IMR-90 (cell line): Measurements from ENCODE around the gene PTPRF. TPM values are rescaled to one million over a fixed set of nuclear protein-coding genes. Genes with fewer than 3 reads are reported as not detected.

Experiments
- ATAC-seq: fragments of 200-7000 bp; cut with Tn5 transposase; 2 replicates; pipeline ENCODE4 v1.9.1; 2020; ENCODE audit warnings: low read depth, mild to moderate bottlenecking, moderate library complexity
- BruUV-seq: library from RNA; stranded (reverse); fragments of 400-500 nt; replicated peaks from 2 replicates; lab custom pipeline; 2021; lab: Mats Ljungman, UMichigan
- CTCF ChIA-PET: fragments of 300-600 bp; formaldehyde crosslinking; extraction: SDS; loops from one replicate; lab custom pipeline; 2021; ENCODE audit warnings: antibody characterized with exemption; lab: Yijun Ruan, JAX
- POLR2A ChIA-PET: fragments of 300-600 bp; sonication (Branson Sonifier 250); formaldehyde crosslinking; loops from one replicate; lab custom pipeline; 2022; ENCODE audit warnings: antibody characterized with exemption; ENCODE audit not compliant: unreplicated experiment; lab: Charles Lee
- DNase-seq: peaks from one replicate; pipeline ENCODE4 v3.0.0; 2013
- H2AFZ ChIP-seq: replicated peaks from 2 replicates; pipeline ENCODE3; 2013; ENCODE audit warnings: low read length, mild to moderate bottlenecking; ENCODE audit not compliant: poor library complexity
- H2AK5ac ChIP-seq: 2 replicates; pipeline ENCODE4 v1.6.1; 2013; ENCODE audit warnings: low read depth, low read length, inconsistent platforms
- H2AK9ac ChIP-seq: replicated peaks from 2 replicates; pipeline ENCODE3; 2013; ENCODE audit warnings: mild to moderate bottlenecking, low read depth, low read length, moderate library complexity; ENCODE audit not compliant: poor library complexity
- H2BK120ac ChIP-seq: 2 replicates; pipeline ENCODE4 v1.6.1; 2013; ENCODE audit warnings: low read depth, low read length, inconsistent platforms
- H2BK15ac ChIP-seq: 3 replicates; pipeline ENCODE4 v1.6.1; 2013; ENCODE audit warnings: low read depth, low read length, inconsistent platforms
- H2BK20ac ChIP-seq: 2 replicates; pipeline ENCODE4 v1.6.1; 2013; ENCODE audit warnings: low read depth, mild to moderate bottlenecking, inconsistent platforms, low read length, moderate library complexity
- H2BK5ac ChIP-seq: 2 replicates; pipeline ENCODE4 v1.6.1; 2013; ENCODE audit warnings: mild to moderate bottlenecking, low read depth, low read length, inconsistent platforms; ENCODE audit not compliant: poor library complexity, severe bottlenecking
- H3K14ac ChIP-seq: replicated peaks from 2 replicates; pipeline ENCODE4 v1.6.1; 2013; ENCODE audit warnings: low read depth, low read length, inconsistent platforms
- H3K18ac ChIP-seq: 2 replicates; pipeline ENCODE4 v1.6.1; 2013; ENCODE audit warnings: low read depth, low read length, control low read depth
- H3K23ac ChIP-seq: 2 replicates; pipeline ENCODE4 v1.6.1; 2013; ENCODE audit warnings: low read depth, low read length, inconsistent platforms
- H3K27ac ChIP-seq: 2 replicates; pipeline ENCODE4 v1.5.1; 2013; ENCODE audit warnings: mild to moderate bottlenecking, control low read depth, low read length; ENCODE audit not compliant: insufficient read depth
- H3K27me3 ChIP-seq: 2 replicates; pipeline ENCODE4 v1.6.1; 2013; ENCODE audit warnings: low read length; ENCODE audit not compliant: control insufficient read depth, insufficient read depth
- H3K36me3 ChIP-seq: 2 replicates; pipeline ENCODE4 v1.6.1; 2013; ENCODE audit warnings: low read length, mixed read lengths; ENCODE audit not compliant: control insufficient read depth, insufficient read depth
- H3K4ac ChIP-seq: 2 replicates; pipeline ENCODE4 v1.6.1; 2013; ENCODE audit warnings: low read depth, low read length, inconsistent platforms
- H3K4me1 ChIP-seq: 2 replicates; pipeline ENCODE4 v1.6.1; 2013; ENCODE audit warnings: low read length, mixed read lengths; ENCODE audit not compliant: control insufficient read depth, insufficient read depth
- H3K4me2 ChIP-seq: 2 replicates; pipeline ENCODE4 v1.6.1; 2013; ENCODE audit warnings: low read depth, mild to moderate bottlenecking, control low read depth, low read length, moderate library complexity
- H3K4me3 ChIP-seq: 2 replicates; pipeline ENCODE4 v1.5.1; 2013; ENCODE audit warnings: low read depth, mild to moderate bottlenecking, control low read depth, low read length, moderate library complexity; ENCODE audit not compliant: insufficient read depth
- H3K56ac ChIP-seq: 2 replicates; pipeline ENCODE4 v1.6.1; 2013; ENCODE audit warnings: low read length, inconsistent platforms; ENCODE audit not compliant: insufficient read depth; ENCODE audit errors: extremely low read depth
- H3K79me1 ChIP-seq, 2 experiments: 2 replicates each; pipeline ENCODE4 v1.6.1; 2013; ENCODE audit warnings: low read length in 2 of 2, inconsistent platforms in 1 of 2, low read depth in 1 of 2
- H3K9ac ChIP-seq: 2 replicates; pipeline ENCODE4 v1.6.1; 2013; ENCODE audit warnings: low read depth, low read length, control low read depth
- H3K9me1 ChIP-seq: 2 replicates; pipeline ENCODE4 v1.6.1; 2013; ENCODE audit warnings: low read length, inconsistent platforms; ENCODE audit not compliant: insufficient read depth
- H3K9me3 ChIP-seq: 2 replicates; pipeline ENCODE4 v1.6.1; 2013; ENCODE audit warnings: low read length; ENCODE audit not compliant: control insufficient read depth, insufficient read depth
- H4K20me1 ChIP-seq: 2 replicates; pipeline ENCODE4 v1.6.1; 2013; ENCODE audit warnings: low read length, inconsistent platforms; ENCODE audit not compliant: insufficient read depth
- H4K5ac ChIP-seq: 2 replicates; pipeline ENCODE4 v1.6.1; 2013; ENCODE audit warnings: mild to moderate bottlenecking, low read depth, low read length, control low read depth
- H4K8ac ChIP-seq, 2 experiments: 2 replicates each; pipeline ENCODE4 v1.6.1; 2013; ENCODE audit warnings: low read depth in 2 of 2, low read length in 2 of 2, control low read depth in 1 of 2, inconsistent platforms in 1 of 2
- H4K91ac ChIP-seq: 2 replicates; pipeline ENCODE4 v1.6.1; 2013; ENCODE audit warnings: low read depth, low read length, inconsistent platforms; ENCODE audit not compliant: insufficient read depth
- CHD1 ChIP-seq: IDR thresholded peaks from 2 replicates; pipeline ENCODE4 v1.6.1; 2012; ENCODE audit warnings: low read depth, low read length, improper control_type of control experiment
- ELK1 ChIP-seq: fragments of 150-350 bp; IDR thresholded peaks from 2 replicates; pipeline ENCODE4 v1.6.1; 2016; ENCODE audit warnings: low read depth, mild to moderate bottlenecking, low read length, moderate library complexity, borderline replicate concordance
- MXI1 ChIP-seq: IDR thresholded peaks from 2 replicates; pipeline ENCODE4 v1.6.1; 2012; ENCODE audit warnings: low read depth, mild to moderate bottlenecking, low read length, moderate library complexity, borderline replicate concordance
- POLR2A ChIP-seq: IDR thresholded peaks from 2 replicates; pipeline ENCODE4 v1.6.1; 2012; ENCODE audit warnings: mild to moderate bottlenecking, low read depth, low read length
- SMC3 ChIP-seq: fragments of 150-350 bp; IDR thresholded peaks from 2 replicates; pipeline ENCODE4 v1.6.1; 2016; ENCODE audit warnings: low read depth, mild to moderate bottlenecking, antibody characterized with exemption, low read length, moderate library complexity
- USF2 ChIP-seq: fragments of 150-350 bp; IDR thresholded peaks from 2 replicates; pipeline ENCODE4 v1.6.1; 2017; ENCODE audit warnings: mild to moderate bottlenecking, antibody characterized with exemption, low read length, low read depth
- WGBS, 2 experiments: methylation state at CpG; one replicate each; pipeline versions ENCODE4 v1.1.5 to v1.1.7; 2013; ENCODE audit warnings: missing lambda C conversion rate in 2 of 2; ENCODE audit not compliant: insufficient read length in 1 of 2; ENCODE audit errors: extremely low coverage in 2 of 2; 5-methylcytosine and 5-hydroxymethylcytosine counted together
- dilution Hi-C: fragments of 300-500 bp; cut with HindIII; formaldehyde crosslinking; loops from one replicate; pipeline ENCODE4 v1.14.3; 2018; ENCODE audit warnings: low sequenced_read_pairs; ENCODE audit not compliant: unreplicated experiment
- in situ Hi-C: fragments of 300-500 bp; cut with MboI; formaldehyde crosslinking; loops from 3 replicates; pipeline ENCODE4 v1.14.3; 2019; ENCODE audit warnings: low sequenced_read_pairs, inconsistent platforms, mixed read lengths
- intact Hi-C: fragments of 100-400 bp; cut with micrococcal nuclease; formaldehyde crosslinking; loops from 2 replicates; pipeline ENCODE4 v1.10.0; 2022
- polyA plus RNA-seq, 3 experiments: library from polyadenylated mRNA; depleted of rRNA; stranded (reverse); fragments of >200 nt; gene quantifications; 2 replicates each; pipeline ENCODE4 v1.2.3, GENCODE V29; 2012; ENCODE audit warnings: low replicate concordance in 1 of 3
- total RNA-seq: library from RNA; depleted of rRNA; stranded (reverse); fragments of >200 nt; gene quantifications from 2 replicates; pipeline ENCODE4 v1.2.3, GENCODE V29; 2012

The PTPRF gene
- total and polyA plus RNA-seq, 2 of the 4 experiments (the other 2 are of a cell fraction): 25.8 to 92.3 TPM

- H3K56ac ChIP-seq: no peak overlapping the region
- POLR2A ChIA-PET: no interaction called here
These were observed 20.1 kb upstream of the PTPRF start for GRCh38 chr1:43510621-43511020.

More at GRCh38 chr1:43510621-43511020, 20.1 kb upstream of the PTPRF start:
- Histone ChIP-seq H3K23ac (no peak overlapping the region), H3K9ac (no peak overlapping the region), H3K4me2 (no peak overlapping the region), H2BK20ac (no peak overlapping the region), H3K4me3 (no peak overlapping the region), H2AFZ (no peak overlapping the region), H3K27me3 (no peaks in the 10 kb centered on the region; the same call in 1 of the 2 replicates), H4K8ac (no peak overlapping the region), H3K14ac (no peak overlapping the region), H2AK5ac (no peak overlapping the region), H3K36me3 (no peaks in the 10 kb centered on the region), H3K9me3 (no peaks in the 10 kb centered on the region), H4K20me1 (no peaks in the 10 kb centered on the region), H4K91ac (no peak overlapping the region), H2BK15ac (no peak overlapping the region), H3K4ac (no peak overlapping the region), H3K79me1 (no peaks in the 10 kb centered on the region), H3K18ac (no peak overlapping the region), H2BK120ac (no peak overlapping the region), H3K27ac (no peak overlapping the region), H3K9me1 (0 out of 2 replicates have a peak, but pooled peaks cover 4% of the 10 kb centered on the region), H2AK9ac (no peak overlapping the region), H3K4me1 (no peaks in the 10 kb centered on the region), H4K5ac (no peak overlapping the region), H2BK5ac (no peak overlapping the region)
- CTCF ChIA-PET: no interaction called here
- in situ Hi-C loops (no loop called here), dilution Hi-C loops (no loop called here), intact Hi-C loops (no loop called here)
- ATAC-seq (no peak), DNase-seq (no peak)
- WGBS, 2 experiments: 100% methylated on average over 4 of the region's 5 CpGs; no CpG with 5 or more reads in 1 of the 2 experiments
- BruUV-seq: no TSS peak
- no peak for TF ChIP-seq POLR2A
- TF ChIP-seq CHD1: no peak
- TF ChIP-seq ELK1: no peak
- no peak for TF ChIP-seq MXI1
- TF ChIP-seq SMC3: no peak
- no peak for TF ChIP-seq USF2
